IPS DF 6.9 (cell line): ENCODE measurements around the gene RPUSD1.
"Not testable (repeated sequence)": the region's sequence is repeated elsewhere in the genome, so short reads cannot be mapped to it uniquely, and the experiment has no call there.

Experiments
- DNase-seq: peaks from one replicate; pipeline ENCODE4 v3.0.0-alpha.2; 2013; ENCODE audit warnings: low read depth, low spot score
- H3K27ac ChIP-seq: one replicate; pipeline ENCODE4 v1.5.1; 2013; ENCODE audit warnings: low read length, control low read depth
- H3K27me3 ChIP-seq: 2 replicates; pipeline ENCODE4 v1.6.1; 2013; ENCODE audit warnings: mild to moderate bottlenecking, low read length; ENCODE audit not compliant: control insufficient read depth, insufficient read depth
- H3K36me3 ChIP-seq: 2 replicates; pipeline ENCODE4 v1.6.1; 2013; ENCODE audit warnings: low read length; ENCODE audit not compliant: control insufficient read depth, insufficient read depth
- H3K4me1 ChIP-seq: 2 replicates; pipeline ENCODE4 v1.6.1; 2013; ENCODE audit warnings: low read length; ENCODE audit not compliant: control insufficient read depth, insufficient read depth
- H3K4me3 ChIP-seq: 2 replicates; pipeline ENCODE4 v1.5.1; 2013; ENCODE audit warnings: mild to moderate bottlenecking, low read length
- H3K9me3 ChIP-seq: 2 replicates; pipeline ENCODE4 v1.6.1; 2013; ENCODE audit warnings: low read length, inconsistent platforms; ENCODE audit not compliant: control insufficient read depth, insufficient read depth
- WGBS: extraction: QIAGEN DNeasy Blood & Tissue Kit; methylation state at CpG from one replicate; pipeline ENCODE4 v1.1.7; 2013; ENCODE audit warnings: mixed read lengths, missing lambda C conversion rate; ENCODE audit not compliant: insufficient read length, insufficient coverage; 5-methylcytosine and 5-hydroxymethylcytosine counted together

Gene RPUSD1

GRCh38 chr16:760545-761343 is 27.4 kb downstream of the RPUSD1 start, which contains the start of gene MSLN:
Gene MSLN, plus strand, starts transcription at chr16:760734. Its CDS starts 1,947 bp downstream, at chr16:762681.
- Histone ChIP-seq H3K4me3 (no peak within 1 kb of the TSS), H3K4me1 (no peaks in the 10 kb centered on the region; the same call in 1 of the 2 replicates), H3K9me3 (no peaks in the 10 kb centered on the region), H3K36me3 (no peaks in the 10 kb centered on the region; the same call in 1 of the 2 replicates), H3K27me3 (no peaks in the 10 kb centered on the region), H3K27ac (no peak within 1 kb of the TSS)
- no CpG with 5 or more reads among the region's 37 CpGs for WGBS
- no peak for DNase-seq

- Histone ChIP-seq H3K9me3 (no peaks in the 10 kb centered on the region), H3K4me3 (no peak overlapping the region), H3K4me1 (no peaks in the 10 kb centered on the region; the same call in 1 of the 2 replicates), H3K27ac (no peak overlapping the region), H3K36me3 (no peaks in the 10 kb centered on the region; the same call in 1 of the 2 replicates), H3K27me3 (no peaks in the 10 kb centered on the region)
- DNase-seq, result no peak
- no CpG with 5 or more reads among the region's 15 CpGs for WGBS
Observed at GRCh38 chr16:760065-760464, 28.1 kb downstream of the RPUSD1 start.

- no peaks in the 10 kb centered on the region; the same call in 1 of the 2 replicates for H3K4me1 ChIP-seq
- no peak for DNase-seq
- H3K27me3 ChIP-seq, result no peaks in the 10 kb centered on the region
- H3K9me3 ChIP-seq, result no peaks in the 10 kb centered on the region
- WGBS, result no CpG with 5 or more reads among the region's 34 CpGs
- H3K4me3 ChIP-seq, result no peak overlapping the region
- no peaks in the 10 kb centered on the region; the same call in 1 of the 2 replicates for H3K36me3 ChIP-seq
- H3K27ac ChIP-seq, result no peak overlapping the region
Observed at GRCh38 chr16:759110-759910, 28.9 kb downstream of the RPUSD1 start.

- Histone ChIP-seq H3K4me1 (peaks cover 3% of the 10 kb centered on the region), H3K36me3 (no peaks in the 10 kb centered on the region; the same call in 1 of the 2 replicates), H3K27ac (no peak overlapping the region), H3K9me3 (no peaks in the 10 kb centered on the region), H3K27me3 (no peaks in the 10 kb centered on the region), H3K4me3 (no peak overlapping the region)
- no peak for DNase-seq
- no CpG with 5 or more reads among the region's 5 CpGs for WGBS
Observed at GRCh38 chr16:756428-756827, 31.8 kb downstream of the RPUSD1 start.

- no peak for DNase-seq
- no CpG with 5 or more reads among the region's 11 CpGs for WGBS
Observed at GRCh38 chr16:754656-755055, 33.5 kb downstream of the RPUSD1 start.

GRCh38 chr16:754121-754607 is 34.0 kb downstream of the RPUSD1 start:
- H3K27me3 ChIP-seq, H3K27ac ChIP-seq, DNase-seq, H3K36me3 ChIP-seq, H3K4me1 ChIP-seq, H3K4me3 ChIP-seq, H3K9me3 ChIP-seq: not testable (repeated sequence)
- WGBS, result no CpG with 5 or more reads among the region's 11 CpGs

More at GRCh38 chr16:754656-755055, 33.5 kb downstream of the RPUSD1 start:
- Histone ChIP-seq H3K36me3 (no peaks in the 10 kb centered on the region; the same call in 1 of the 2 replicates), H3K27me3 (no peaks in the 10 kb centered on the region), H3K9me3 (no peaks in the 10 kb centered on the region), H3K27ac (no peak overlapping the region), H3K4me3 (no peak overlapping the region), H3K4me1 (peaks cover 3% of the 10 kb centered on the region)

GRCh38 chr16:752007-752312 is 36.2 kb downstream of the RPUSD1 start:
- Histone ChIP-seq H3K36me3 (no peaks in the 10 kb centered on the region; the same call in 1 of the 2 replicates), H3K27me3 (no peaks in the 10 kb centered on the region), H3K27ac (no peak overlapping the region), H3K9me3 (no peaks in the 10 kb centered on the region), H3K4me1 (peaks cover 3% of the 10 kb centered on the region), H3K4me3 (no peak overlapping the region)
- no peak for DNase-seq
- no CpG with 5 or more reads among the region's 10 CpGs for WGBS

- Histone ChIP-seq H3K36me3 (no peaks in the 10 kb centered on the region; the same call in 1 of the 2 replicates), H3K27ac (no peak overlapping the region), H3K4me3 (no peak overlapping the region), H3K27me3 (no peaks in the 10 kb centered on the region), H3K9me3 (no peaks in the 10 kb centered on the region), H3K4me1 (peaks cover 3% of the 10 kb centered on the region)
- WGBS, result no CpG with 5 or more reads among the region's 39 CpGs
- DNase-seq, result no peak
Observed at GRCh38 chr16:751152-752006, 36.8 kb downstream of the RPUSD1 start.

- Histone ChIP-seq H3K4me1 (peaks cover 3% of the 10 kb centered on the region), H3K36me3 (no peaks in the 10 kb centered on the region; the same call in 1 of the 2 replicates), H3K9me3 (no peaks in the 10 kb centered on the region), H3K4me3 (no peak overlapping the region), H3K27ac (no peak overlapping the region), H3K27me3 (no peaks in the 10 kb centered on the region)
- no peak for DNase-seq
- no CpG with 5 or more reads among the region's 9 CpGs for WGBS
Observed at GRCh38 chr16:750485-750884, 37.7 kb downstream of the RPUSD1 start.

- DNase-seq, result no peak
- H3K9me3 ChIP-seq, result no peaks in the 10 kb centered on the region
- H3K27me3 ChIP-seq, result no peaks in the 10 kb centered on the region
- no peak overlapping the region for H3K27ac ChIP-seq
- H3K36me3 ChIP-seq, result no peaks in the 10 kb centered on the region; the same call in 1 of the 2 replicates
- no CpG with 5 or more reads among the region's 6 CpGs for WGBS
- H3K4me3 ChIP-seq, result no peak overlapping the region
- peaks cover 3% of the 10 kb centered on the region for H3K4me1 ChIP-seq
Observed at GRCh38 chr16:749010-749409, 39.2 kb downstream of the RPUSD1 start.
